ENCODE results near the gene NEGR1.

Gene NEGR1

DNA sequence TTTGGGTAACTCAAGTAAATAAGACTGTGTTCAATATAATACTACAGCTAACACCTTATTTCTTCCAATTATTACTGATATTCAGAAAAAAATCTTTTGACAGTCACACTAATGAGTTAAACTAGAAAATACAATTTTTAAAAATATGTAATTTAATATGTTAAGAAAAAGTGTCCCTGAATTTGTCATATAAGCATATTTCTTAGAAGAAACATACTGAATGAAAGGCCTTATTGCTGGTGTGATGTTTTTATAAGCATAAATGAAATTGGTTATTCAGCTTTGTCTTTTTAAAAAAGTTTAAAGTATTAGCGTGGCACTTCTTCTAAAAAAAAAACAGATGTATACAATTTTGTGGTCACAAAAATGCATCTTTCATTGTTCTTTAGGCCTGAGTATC, 267.3 kb downstream of the NEGR1 start:
- DNase-seq: no peak

DNA sequence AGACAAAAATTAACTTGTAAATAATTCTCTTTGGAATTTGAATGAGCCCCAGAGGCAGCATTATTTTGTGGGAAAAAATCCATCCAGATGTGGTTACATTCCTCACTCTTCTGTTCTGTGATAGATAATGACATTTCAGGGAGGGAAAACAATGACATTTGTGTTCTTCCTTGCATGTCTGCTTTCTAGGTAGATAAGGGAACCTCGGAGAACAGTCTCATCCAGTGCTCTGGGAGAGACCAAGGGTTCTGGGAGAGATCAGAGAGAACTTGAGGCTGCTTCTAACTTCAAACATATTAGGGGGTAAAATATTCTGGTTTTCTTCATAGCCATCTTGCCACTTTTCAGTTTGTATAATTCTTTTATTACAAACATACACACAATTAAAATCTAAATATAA, 269.2 kb downstream of the NEGR1 start:
- no peak for DNase-seq

- no peak for DNase-seq
These were observed 270.6 kb downstream of the NEGR1 start for GRCh38 chr1:72011721-72012120.

DNA sequence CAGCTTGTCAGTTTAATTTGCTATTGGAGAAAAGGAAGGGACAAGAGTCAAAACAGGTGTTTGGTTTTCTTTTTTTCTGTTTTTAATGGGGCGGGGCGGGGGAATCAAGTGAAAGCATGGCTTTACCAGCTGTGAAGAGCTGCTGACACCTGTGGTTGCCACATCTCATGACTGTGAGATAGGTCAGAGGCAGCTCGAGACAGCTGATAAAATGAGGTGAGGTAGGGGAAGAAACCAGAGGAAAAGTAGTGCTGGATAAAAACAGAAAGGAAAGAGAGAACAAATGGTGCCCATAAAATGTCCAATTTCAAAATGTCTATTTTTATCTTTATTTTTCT, 272.3 kb downstream of the NEGR1 start:
- DNase-seq: no peak

DNA sequence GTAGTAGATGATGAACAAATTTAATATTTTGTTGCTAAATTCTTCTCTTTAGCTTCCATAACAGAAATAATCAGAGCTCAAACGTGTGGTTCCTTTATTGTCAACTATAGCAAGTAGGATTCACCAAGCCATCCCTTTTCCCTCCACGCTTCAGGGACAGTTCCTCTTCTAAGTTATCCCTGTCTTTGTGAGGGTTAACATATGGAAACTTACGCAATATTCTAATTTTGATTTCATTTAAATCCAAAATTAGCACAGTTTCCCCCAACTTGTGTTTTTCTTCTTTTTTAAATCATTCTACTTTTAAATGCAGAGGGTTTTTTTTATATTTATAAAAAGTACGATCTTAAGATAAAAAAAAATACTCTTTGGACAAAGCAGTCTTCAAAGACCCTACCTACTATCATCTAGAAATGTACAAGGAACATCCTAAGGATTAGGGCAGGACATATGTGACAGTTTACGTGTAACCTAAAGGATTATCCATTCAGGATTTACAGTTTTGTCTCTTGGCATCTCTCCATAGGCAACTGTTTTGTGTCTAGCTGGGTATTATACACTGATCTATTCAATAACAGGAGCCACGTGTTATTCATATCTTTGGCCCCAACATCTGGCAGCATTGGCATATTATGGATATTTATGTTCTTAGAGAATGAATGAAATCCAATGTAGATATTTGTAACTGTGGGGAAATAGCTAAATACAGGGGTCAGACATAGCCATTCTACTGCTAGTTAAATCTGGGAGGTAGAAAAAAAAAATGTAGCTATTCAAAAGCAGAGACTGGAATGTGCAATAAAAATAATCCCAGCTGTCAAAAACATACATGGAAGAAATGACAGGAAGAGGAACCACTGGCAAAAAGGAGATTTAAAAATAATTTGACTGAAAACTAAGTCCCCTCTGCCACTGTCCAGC, 272.9 kb downstream of the NEGR1 start:
- DNase-seq: no peak

DNA sequence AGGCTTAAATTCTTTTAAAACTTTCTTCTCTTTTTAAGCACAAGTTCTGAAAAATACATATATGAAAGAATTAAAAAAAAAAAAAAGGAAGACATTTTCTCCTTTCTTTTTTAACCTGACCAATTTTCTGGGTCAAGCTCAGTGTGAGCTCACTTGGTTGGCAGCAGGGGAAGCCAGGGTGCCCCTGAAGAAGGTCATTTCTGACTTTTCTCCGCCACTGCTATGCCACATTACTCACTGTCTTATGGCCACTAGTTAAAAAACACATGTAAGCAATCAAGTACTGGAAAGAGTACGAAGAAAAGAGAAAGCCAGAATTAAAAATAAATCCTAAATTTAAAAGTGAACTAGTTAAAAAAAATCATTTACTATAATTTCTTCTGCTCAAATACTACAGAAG, 275.0 kb downstream of the NEGR1 start:
- DNase-seq: no peak

- DNase-seq: no peak
These were observed 276.2 kb downstream of the NEGR1 start for GRCh38 chr1:72006092-72006491.

GRCh38 chr1:72003092-72003491, 279.2 kb downstream of the NEGR1 start:
- DNase-seq: peak; percentile 60

DNA sequence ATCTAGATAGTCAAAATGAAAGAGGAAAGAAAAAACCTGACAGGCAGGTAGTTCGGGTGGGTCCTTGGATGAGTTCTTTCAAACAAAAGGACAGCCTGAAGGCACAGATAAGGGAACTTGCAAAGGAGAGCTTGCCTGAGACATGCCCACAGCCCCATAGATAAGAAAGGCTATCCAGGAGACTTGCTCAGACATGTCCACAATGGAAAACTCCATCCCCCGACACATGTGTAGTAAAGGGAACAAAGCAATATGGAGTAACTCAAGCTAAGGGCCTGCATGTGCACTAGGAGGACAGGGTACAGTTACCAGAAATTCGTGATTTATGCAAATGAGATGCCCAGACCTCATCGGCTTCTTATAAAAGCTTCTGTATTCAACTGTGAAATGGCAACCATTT, 281.5 kb downstream of the NEGR1 start:
- DNase-seq: no peak

- no peak for DNase-seq
These were observed 287.7 kb downstream of the NEGR1 start for GRCh38 chr1:71994646-71995045.

GRCh38 chr1:71987181-71987580, 295.2 kb downstream of the NEGR1 start:
- DNase-seq: no peak

DNA sequence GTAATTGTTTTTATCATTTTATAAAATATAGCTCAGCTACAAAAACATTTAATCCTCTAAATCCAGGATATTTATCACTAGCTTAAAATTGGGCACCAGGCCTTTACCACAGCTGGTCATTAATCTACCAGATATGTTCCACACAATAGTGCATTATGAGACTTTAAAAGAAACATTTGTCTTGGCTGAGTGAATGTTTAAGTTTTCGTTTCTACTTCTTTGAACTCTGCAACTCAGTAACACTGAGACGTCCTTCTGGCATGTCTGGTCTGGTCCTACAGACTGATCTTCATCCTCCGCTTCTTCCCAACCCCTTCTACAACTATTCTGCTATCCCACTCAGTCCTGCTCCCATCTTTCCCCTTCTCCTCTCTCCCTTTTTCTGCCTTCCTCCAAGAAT, 296.2 kb downstream of the NEGR1 start:
- DNase-seq: no peak

- no peak for DNase-seq
These were observed 301.8 kb downstream of the NEGR1 start for GRCh38 chr1:71980556-71980955.

GRCh38 chr1:71979882-71980281, 302.5 kb downstream of the NEGR1 start:
- no peak for DNase-seq

DNA sequence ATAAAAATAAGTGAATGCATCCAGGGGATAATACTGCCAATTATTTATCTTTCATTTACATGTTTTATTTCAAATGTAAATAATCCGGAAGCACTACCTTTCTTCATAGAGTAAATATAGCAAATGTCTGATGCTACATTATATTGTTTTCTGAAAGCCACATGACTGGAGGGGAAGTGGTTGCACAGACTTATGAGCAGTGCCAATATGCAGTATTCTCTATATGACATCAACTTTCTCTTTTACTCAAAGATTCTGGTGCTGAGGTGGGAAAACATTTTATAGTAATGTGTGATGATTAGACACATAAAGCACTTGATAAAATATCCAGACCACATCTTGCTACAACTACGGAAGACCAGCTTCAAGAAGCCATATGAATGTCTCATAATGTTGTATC, 314.7 kb downstream of the NEGR1 start:
- DNase-seq: no peak

DNA sequence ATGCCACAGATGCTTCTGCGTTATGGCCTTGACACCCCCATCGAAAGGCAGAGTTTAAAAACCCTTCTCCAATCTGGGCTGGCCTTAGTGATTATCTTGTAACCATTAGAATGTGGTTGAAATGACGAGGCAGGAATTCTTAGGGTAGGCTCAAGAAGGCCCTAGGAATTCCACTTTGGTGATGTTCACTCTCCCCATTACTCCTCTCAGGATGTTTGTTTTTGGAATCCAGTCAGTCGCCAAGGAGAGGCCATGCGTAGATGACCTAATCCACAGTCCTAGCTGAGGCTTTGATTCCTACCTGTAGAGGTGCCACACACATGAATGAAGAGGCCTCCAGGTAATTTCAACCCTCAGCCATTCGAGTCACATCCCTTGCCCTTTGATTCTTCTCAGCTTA, 318.2 kb downstream of the NEGR1 start:
- no peak for DNase-seq

DNA sequence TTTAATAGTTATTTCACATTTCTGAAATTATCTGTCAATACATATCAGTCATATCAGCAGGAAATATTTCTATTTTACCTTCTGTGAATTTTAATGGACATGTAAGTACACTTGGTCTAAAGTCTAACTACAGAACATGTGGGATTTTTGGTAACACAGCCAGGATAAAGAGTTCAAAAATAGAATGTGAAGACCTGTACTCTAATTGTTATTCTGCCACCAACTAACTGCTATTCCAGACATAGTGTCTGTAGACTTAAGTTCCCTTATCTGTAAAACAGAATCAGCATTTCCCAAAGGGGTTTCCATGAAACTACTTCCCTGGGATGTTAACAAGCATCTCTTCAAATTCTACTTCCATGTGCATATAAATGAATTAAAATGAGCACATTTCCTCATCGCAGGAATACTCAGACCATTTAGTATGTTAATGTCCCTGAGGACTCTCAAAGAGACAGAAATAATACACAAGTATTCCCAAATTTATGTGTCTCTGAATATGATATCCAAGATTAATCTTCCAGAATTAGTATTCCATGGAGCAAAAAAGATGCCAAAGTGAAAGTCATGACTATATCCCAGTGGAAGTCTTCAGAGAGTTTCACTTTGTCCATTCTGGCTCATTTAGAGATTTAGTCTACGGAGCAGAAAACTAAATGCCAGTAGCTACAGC, 325.6 kb downstream of the NEGR1 start:
- no peak for DNase-seq

- no peak for DNase-seq
These were observed 331.8 kb downstream of the NEGR1 start for GRCh38 chr1:71950579-71950978.

DNA sequence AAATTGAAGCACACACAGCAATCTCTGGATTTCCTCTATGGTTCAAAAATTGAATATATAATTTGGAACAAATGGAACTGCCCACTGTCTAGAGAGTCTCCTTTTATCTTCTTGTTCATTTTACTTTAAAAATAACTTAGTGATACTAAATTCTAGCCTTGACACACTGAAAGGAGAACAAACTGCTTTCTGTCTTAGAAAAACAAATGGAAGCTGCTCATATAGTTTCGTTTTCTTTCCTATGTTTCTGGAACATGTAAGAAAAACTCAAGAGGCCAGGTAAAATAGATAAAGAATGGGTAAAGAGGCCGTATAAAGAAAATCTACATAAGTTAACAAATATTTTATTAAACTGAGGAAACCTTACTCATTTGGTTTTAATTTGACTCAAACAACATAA, 332.7 kb downstream of the NEGR1 start:
- DNase-seq: no peak

- DNase-seq: no peak
These were observed 333.8 kb downstream of the NEGR1 start for GRCh38 chr1:71948561-71948960.

DNA sequence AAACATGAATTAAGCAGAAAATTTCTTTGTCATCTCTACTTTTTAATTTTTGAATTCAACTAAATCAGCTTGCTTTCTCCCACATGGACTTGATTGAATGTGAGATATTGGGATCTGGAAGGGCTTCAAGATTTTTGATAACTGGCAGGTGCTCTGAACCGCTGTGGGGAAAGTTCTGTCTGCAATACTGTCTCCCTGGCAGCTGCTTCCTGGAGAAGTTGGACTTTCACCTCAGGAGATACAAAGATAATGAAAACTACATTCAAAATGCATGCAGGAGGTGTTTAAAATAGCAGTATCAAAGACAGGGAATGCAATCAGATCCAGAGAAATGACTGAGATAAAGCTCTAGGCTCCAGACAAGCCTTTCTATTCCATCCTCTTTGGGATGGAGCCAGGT, 338.3 kb downstream of the NEGR1 start:
- DNase-seq: no peak

DNA sequence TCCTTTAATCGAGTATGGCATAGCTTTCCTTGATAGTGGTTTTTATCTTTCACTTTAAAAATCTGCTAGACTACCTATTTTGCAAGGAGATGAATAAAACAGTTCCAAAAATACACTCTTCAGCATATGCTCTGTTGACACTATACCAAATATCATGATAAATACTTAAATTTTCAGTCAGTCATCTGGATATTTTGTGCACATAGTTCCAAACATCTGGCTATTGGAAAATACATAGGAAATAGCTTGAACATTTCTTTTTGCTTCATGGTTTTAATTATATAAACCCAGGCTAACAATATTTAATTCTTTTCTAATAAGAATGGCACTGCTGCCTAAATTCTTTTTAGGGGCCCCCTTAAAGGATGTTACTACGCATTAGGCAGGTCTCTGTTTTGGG, 342.1 kb downstream of the NEGR1 start:
- no peak for DNase-seq

GRCh38 chr1:71930511-71930910, 351.8 kb downstream of the NEGR1 start:
- DNase-seq: no peak

DNA sequence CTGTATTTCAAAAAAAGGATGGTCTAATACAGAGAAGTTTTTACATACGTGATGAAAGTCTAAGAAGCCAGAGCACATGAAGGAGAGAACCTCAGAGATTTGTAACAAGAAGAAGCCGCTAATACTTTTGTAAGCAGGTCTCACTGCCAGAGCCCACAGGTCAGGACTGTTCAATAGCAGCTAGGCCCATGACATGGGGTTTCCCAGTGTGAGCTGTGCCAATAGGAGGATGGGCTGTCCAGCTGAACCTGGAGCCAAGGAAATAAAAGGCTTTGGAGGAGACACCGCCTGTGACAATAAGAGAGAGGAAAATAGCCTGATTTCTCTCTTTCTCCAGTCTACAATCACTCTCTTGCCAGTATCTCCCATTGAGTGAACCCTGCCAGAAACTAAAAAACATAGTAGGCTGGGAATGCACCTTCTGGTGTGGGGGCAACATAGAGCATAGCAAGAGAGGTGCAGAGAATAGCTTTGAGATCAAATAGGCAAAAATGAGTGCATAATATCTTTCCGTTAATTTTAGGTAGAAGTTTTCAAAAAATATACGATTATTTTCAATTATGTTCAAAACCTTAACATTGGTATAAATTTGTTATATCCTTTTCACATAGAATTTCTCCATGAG, 360.3 kb downstream of the NEGR1 start:
- DNase-seq: no peak

Measured in NCI-H2029 treated with DMSO at 0.1 percent for 48 hours (cell line).